Hepatocyte (in vitro differentiated cells): ENCODE data around the gene ABL1. TPM values are rescaled to one million over a fixed set of nuclear protein-coding genes. Genes with fewer than 3 reads are reported as not detected.
"Not testable (repeated sequence)": the region's sequence is repeated elsewhere in the genome, so short reads cannot be mapped to it uniquely, and the experiment has no call there.

Experiments
- DNase-seq: peaks from one replicate; pipeline ENCODE4 v3.0.0-alpha.2; 2016; ENCODE audit warnings: low spot score
- H2AFZ ChIP-seq: fragments of 200-600 bp; sonication (generic); 2 replicates; pipeline ENCODE4 v1.6.0; 2016; ENCODE audit warnings: antibody characterized with exemption, mild to moderate bottlenecking
- H3K27ac ChIP-seq: fragments of 200-600 bp; sonication (generic); 2 replicates; pipeline ENCODE4 v1.5.1; 2016; ENCODE audit warnings: mild to moderate bottlenecking
- H3K27me3 ChIP-seq: fragments of 200-600 bp; sonication (generic); 2 replicates; pipeline ENCODE4 v1.6.1; 2016
- H3K36me3 ChIP-seq: fragments of 200-600 bp; sonication (generic); replicated peaks from 2 replicates; pipeline ENCODE4 v1.5.1; 2016; ENCODE audit warnings: low read depth; ENCODE audit not compliant: insufficient read depth
- H3K4me1 ChIP-seq: fragments of 200-600 bp; sonication (generic); 2 replicates; pipeline ENCODE4 v1.5.1; 2016; ENCODE audit warnings: mild to moderate bottlenecking, moderate library complexity; ENCODE audit not compliant: insufficient read depth
- H3K4me2 ChIP-seq: fragments of 200-600 bp; sonication (generic); 2 replicates; pipeline ENCODE4 v1.6.0; 2016
- H3K4me3 ChIP-seq: fragments of 200-600 bp; sonication (generic); 2 replicates; pipeline ENCODE4 v1.5.1; 2016; ENCODE audit warnings: mild to moderate bottlenecking
- H3K79me2 ChIP-seq: fragments of 200-600 bp; sonication (generic); 2 replicates; pipeline ENCODE4 v1.6.0; 2017; ENCODE audit warnings: mild to moderate bottlenecking
- H3K9me2 ChIP-seq: fragments of 200-600 bp; sonication (generic); replicated peaks from 2 replicates; pipeline ENCODE4 v1.6.0; 2017; ENCODE audit warnings: mild to moderate bottlenecking; ENCODE audit not compliant: insufficient read depth
- H3K9me3 ChIP-seq: fragments of 200-600 bp; sonication (generic); 2 replicates; pipeline ENCODE4 v1.5.1; 2016; ENCODE audit warnings: low read depth, mild to moderate bottlenecking
- H4K20me1 ChIP-seq: fragments of 200-600 bp; sonication (generic); 2 replicates; pipeline ENCODE4 v1.6.0; 2016; ENCODE audit warnings: mild to moderate bottlenecking; ENCODE audit not compliant: insufficient read depth, poor library complexity, severe bottlenecking
- EZH2 ChIP-seq: fragments of 200-600 bp; sonication (generic); IDR thresholded peaks from 2 replicates; pipeline ENCODE4 v1.6.1; 2016; ENCODE audit warnings: antibody characterized with exemption, mild to moderate bottlenecking, borderline replicate concordance
- EZH2phosphoT487 ChIP-seq: fragments of 200-600 bp; sonication (generic); IDR thresholded peaks from one replicate; pipeline ENCODE4 v1.6.1; 2018; ENCODE audit warnings: antibody characterized with exemption, mild to moderate bottlenecking, low read depth, moderate library complexity; ENCODE audit not compliant: unreplicated experiment, severe bottlenecking
- WGBS: methylation state at CpG from one replicate; pipeline ENCODE4 v1.1.6; 2016; ENCODE audit warnings: low lambda C conversion rate; ENCODE audit errors: missing lambda C conversion rate; 5-methylcytosine and 5-hydroxymethylcytosine counted together
- polyA plus RNA-seq: library from polyadenylated mRNA; unstranded; fragments of >200 nt; fragmentation: Nextera tagmentation; extraction: Ambion mirVana; gene quantifications from 2 replicates; pipeline ENCODE4 v1.2.1, GENCODE V29; 2016
- total RNA-seq: library from RNA; depleted of rRNA; stranded (reverse); fragments of >200 nt; gene quantifications from 2 replicates; pipeline ENCODE4 v1.2.3, GENCODE V29; 2014
- TF ChIP-seq, protein P1 (sequence below): fragments of 200-600 bp; sonication (generic); IDR thresholded peaks from 2 replicates; pipeline ENCODE4 v1.5.1; 2016; ENCODE audit warnings: antibody characterized with exemption, mild to moderate bottlenecking; ENCODE audit not compliant: poor library complexity

The ABL1 gene
- total and polyA plus RNA-seq, 2 experiments from 2014 or later: 43.2 to 46.6 TPM

DNA sequence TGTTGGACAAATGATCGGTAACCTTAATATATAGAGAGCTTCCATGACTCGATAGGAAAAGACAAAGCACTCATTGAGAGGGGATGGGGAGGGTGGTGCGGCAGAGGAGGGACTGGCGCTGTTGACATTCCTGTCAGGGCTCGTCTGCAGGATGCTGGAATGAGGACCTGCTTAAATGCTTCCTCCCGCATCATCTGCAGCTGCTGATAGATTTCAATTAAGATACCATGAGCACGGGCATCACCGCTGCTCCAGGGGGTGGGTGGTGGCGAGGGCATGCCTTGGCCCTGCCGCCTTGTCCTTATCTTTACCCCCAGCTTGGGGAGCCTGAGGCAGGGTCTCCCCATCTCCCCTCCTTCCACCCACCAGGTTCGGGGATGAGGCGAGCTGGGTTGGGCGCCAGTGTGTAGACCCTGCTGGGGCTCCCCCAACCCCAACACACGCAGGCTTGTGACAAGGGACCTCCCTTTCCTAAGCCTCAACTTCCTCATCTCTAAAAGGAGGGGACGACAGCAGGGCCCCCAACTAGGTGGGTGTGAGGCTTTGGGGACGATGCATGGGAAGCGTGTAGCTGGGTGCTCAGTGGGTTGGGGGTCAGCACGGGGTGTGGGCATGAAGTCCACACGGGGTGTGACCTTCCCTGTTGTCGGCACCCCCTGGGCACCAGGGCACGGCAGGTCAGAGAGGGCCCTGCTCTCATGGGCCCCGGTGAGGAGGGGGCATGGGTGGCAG lies 73.3 kb downstream of the ABL1 start:
- Histone ChIP-seq H3K4me3 (no peak overlapping the region), H2AFZ (no peak overlapping the region), H3K9me2 (no peaks in the 10 kb centered on the region), H3K36me3 (no peaks in the 10 kb centered on the region), H3K9me3 (no peaks in the 10 kb centered on the region), H3K27me3 (no peaks in the 10 kb centered on the region), H3K79me2 (no peaks in the 10 kb centered on the region), H3K27ac (no peak overlapping the region), H3K4me1 (no peaks in the 10 kb centered on the region), H4K20me1 (no peaks in the 10 kb centered on the region), H3K4me2 (no peak overlapping the region)
- WGBS: 78% methylated on average over 22 of the region's 22 CpGs
- no peak for DNase-seq
- TF ChIP-seq EZH2: no peak
- no peak for TF ChIP-seq EZH2phosphoT487
- TF ChIP-seq, protein P1, sequence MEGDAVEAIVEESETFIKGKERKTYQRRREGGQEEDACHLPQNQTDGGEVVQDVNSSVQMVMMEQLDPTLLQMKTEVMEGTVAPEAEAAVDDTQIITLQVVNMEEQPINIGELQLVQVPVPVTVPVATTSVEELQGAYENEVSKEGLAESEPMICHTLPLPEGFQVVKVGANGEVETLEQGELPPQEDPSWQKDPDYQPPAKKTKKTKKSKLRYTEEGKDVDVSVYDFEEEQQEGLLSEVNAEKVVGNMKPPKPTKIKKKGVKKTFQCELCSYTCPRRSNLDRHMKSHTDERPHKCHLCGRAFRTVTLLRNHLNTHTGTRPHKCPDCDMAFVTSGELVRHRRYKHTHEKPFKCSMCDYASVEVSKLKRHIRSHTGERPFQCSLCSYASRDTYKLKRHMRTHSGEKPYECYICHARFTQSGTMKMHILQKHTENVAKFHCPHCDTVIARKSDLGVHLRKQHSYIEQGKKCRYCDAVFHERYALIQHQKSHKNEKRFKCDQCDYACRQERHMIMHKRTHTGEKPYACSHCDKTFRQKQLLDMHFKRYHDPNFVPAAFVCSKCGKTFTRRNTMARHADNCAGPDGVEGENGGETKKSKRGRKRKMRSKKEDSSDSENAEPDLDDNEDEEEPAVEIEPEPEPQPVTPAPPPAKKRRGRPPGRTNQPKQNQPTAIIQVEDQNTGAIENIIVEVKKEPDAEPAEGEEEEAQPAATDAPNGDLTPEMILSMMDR: no peak

DNA sequence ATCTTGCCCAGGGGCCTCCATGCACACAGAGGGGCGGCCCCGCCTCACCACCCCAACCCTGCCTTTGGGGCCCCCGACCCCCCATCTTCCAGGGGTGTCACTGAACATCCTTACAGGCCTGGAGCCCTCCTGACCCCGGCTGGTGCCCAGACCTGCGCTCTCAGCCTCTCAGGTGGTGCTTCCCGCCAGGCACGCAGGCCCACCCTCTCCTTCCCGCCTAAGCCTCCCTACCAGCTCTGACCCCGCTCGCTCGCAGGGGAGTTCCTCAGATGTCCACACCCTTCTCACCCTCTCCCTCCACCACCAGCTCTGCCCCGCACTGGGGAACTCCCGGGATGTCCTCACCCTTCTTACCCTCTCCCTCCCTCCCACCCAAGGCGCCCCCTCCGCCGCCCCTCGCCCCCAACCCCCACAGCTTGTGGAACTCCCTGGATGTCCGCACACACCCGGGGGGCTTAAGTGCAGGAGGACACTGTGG lies 73.9 kb downstream of the ABL1 start:
- H3K27ac ChIP-seq: no peak overlapping the region
- H3K79me2 ChIP-seq: no peaks in the 10 kb centered on the region
- no peaks in the 10 kb centered on the region for H3K9me3 ChIP-seq
- H3K9me2 ChIP-seq: no peaks in the 10 kb centered on the region
- no peaks in the 10 kb centered on the region for H3K4me1 ChIP-seq
- H3K4me3 ChIP-seq: no peak overlapping the region
- H3K27me3 ChIP-seq: no peaks in the 10 kb centered on the region
- TF ChIP-seq, protein P1: no peak
- no peak for DNase-seq
- no peaks in the 10 kb centered on the region for H4K20me1 ChIP-seq
- H2AFZ ChIP-seq: no peak overlapping the region
- WGBS: 83% methylated on average over 10 of the region's 19 CpGs
- H3K4me2 ChIP-seq: no peak overlapping the region
- no peaks in the 10 kb centered on the region for H3K36me3 ChIP-seq

DNA sequence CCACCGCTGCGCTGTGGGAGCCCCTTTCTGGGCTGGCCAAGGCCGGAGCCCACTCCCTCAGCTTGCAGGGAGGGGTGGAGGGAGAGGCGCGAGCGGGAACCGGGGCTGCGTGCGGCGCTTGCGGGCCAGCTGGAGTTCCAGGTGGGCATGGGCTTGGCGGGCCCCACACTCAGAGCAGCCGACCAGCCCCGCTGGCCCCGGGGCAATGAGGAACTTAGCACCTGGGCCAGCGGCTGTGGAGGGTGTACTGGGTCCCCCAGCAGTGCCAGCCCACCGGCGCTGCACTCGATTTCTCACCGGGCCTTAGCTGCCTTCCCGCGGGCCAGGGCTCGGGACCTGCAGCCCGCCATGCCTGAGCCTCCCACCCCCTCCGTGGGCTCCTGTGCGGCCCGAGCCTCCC lies 75.0 kb downstream of the ABL1 start:
- not testable (repeated sequence) for H2AFZ ChIP-seq, H3K9me3 ChIP-seq, H3K36me3 ChIP-seq, H3K4me2 ChIP-seq, H3K27me3 ChIP-seq, H3K9me2 ChIP-seq, DNase-seq, H4K20me1 ChIP-seq, H3K27ac ChIP-seq, H3K4me1 ChIP-seq, H3K79me2 ChIP-seq, H3K4me3 ChIP-seq
- WGBS: 93% methylated on average over 21 of the region's 27 CpGs

DNA sequence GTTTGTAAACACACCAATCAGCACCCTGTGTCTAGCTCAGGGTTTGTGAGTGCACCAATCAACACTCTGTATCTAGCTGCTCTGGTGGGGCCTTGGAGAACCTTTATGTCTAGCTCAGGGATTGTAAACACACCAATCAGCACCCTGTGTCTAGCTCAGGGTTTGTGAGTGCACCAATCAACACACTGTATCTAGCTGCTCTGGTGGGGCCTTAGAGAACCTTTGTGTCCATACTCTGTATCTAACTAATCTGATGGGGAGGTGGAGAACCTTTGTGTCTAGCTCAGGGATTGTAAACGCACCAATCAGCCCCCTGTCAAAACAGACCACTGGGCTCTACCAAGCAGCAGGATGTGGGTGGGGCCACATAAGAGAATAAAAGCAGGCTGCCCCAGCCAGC lies 75.6 kb downstream of the ABL1 start:
- not testable (repeated sequence) for H3K27ac ChIP-seq, H3K9me2 ChIP-seq, H2AFZ ChIP-seq, DNase-seq, H3K4me1 ChIP-seq, H3K79me2 ChIP-seq, H3K9me3 ChIP-seq, H4K20me1 ChIP-seq, H3K27me3 ChIP-seq, H3K4me3 ChIP-seq, H3K36me3 ChIP-seq, H3K4me2 ChIP-seq
- WGBS: 75% methylated on average over 1 of the region's 1 CpG
